Stimulated activated CD8-positive, alpha-beta memory T cell treated with anti-CD3 and anti-CD28 coated beads, Interleukin-15, amount 100 ng/mL, for 24 hours (primary cell): ENCODE data around the gene PHC3.

Experiments
- DNase-seq: peaks from one replicate; pipeline ENCODE4 v3.0.0-alpha.2; 2020; ENCODE audit warnings: low read depth

Gene PHC3

DNA sequence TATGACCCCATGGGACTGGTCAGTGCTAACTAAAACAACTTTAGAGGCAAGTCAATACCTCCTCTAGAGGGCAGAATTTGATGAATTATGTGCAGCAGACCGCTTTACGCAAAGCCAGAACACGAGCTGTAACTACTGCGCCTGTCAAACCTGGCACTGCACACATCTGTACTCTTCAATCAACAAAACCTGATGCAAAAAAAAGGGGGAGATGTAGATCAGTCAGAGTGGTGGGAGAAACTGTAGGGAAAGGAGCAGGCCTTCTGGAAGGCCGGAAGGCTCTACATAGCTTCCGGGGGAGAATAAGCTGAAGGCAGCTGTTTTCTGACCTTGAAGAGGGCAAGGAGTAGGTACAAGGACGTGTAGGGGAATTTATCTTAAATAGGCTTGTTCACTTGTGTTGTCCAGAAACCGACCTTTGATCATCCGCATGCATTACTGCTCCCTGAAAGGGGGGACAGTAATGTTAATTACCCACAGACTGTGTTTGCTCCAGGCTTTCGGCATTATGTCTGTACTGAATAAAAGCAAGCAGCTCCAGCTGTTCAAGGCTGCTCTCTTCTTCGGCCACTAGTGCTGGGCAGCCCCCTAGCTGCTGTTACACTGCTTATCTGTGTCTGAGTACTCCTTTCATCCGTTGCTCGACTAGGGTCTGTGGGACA is 102.8 kb downstream of the PHC3 start:
- no peak for DNase-seq

DNA sequence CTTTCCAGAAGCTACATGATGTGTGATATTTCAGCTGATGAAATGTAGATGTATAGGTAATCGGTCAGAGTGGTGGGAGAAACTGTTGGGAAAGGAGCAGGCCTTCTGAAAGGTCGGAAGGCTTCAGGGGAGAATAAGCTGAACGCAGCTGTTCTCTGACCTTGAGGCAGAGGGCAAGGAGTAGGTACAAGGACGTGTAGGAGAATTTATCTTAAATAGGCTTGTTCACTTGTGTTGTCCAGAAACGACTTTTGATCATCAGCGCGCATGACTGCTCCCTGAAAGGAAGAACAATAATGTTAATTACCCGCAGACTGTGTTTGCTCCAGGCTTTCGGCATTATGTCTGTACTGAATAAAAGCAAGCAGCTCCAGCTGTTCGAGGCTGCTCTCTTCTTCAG is 104.2 kb downstream of the PHC3 start:
- DNase-seq, result no peak

DNA sequence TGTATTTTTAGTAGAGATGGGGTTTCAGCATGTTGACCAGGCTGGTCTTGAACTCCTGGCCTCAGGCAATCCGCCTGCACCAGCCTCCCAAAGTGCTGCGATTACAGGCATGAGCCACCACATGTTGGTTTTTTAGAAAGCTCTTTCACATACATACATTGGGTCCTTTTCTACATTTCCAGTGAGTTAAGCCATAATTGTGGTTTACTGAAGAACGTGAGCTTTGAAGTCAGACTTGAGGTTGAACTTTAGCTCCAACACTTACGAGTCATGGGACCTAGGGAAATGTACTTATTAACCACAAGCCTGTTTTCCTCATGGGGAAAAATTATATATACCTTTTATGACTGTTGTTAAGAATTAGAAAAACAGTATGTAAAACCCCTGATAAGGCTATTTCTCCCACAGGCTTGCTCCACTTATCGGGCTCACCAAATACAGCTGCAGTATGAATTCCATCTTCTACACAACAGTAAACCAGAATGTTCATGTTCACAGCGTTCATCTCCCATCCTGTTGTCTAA is 104.8 kb downstream of the PHC3 start:
- no peak for DNase-seq

DNA sequence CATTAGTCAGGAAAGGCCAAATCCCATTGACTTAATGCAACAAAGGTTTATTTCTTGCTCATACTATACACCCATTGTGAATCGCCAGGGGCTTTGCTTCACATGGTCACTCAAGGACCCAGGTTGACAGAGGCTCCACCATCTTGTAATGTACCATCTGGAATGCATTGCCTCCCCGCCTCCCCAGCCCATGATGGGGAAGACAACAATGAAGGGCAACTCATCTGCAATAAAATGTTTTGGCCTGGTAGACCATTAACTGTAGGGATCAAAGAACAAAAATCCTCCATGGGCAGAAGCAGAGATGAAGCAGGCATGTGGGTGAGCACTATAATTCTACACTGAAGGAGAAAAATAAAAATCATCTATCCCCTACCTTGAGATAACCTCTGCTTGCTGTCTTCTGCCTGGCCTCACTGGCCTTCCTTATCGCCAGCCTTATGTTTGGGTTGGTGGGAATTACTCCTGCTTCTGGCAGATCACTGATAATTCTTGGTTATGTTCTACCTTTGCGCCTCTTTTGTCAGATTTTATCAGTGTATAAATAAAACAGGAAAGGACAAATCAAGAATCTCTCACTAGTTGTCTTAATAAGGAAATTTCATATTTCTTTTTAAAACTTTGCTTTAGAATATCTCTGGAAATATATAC is 106.0 kb downstream of the PHC3 start:
- DNase-seq, result no peak

DNA sequence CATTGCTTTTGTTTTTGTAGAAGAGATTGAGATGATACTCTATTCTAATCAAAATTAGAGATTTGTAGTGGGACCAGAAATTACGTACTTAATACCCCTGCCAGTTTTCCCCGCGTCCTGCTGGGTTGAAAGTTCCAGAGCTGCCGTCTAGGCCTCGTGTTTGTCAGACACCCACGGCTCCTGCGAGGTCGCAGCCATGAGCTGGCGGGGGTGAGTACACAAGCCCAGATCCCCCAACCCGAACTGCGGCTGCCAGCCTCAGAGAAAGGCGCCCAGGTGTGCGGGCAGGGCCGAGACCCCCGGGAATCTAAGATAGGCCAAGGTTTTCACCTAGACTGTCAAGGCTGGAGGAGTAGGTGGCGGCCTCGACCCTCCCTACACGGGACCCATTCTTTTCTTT is 117.4 kb downstream of the PHC3 start:
- DNase-seq, result no peak

DNA sequence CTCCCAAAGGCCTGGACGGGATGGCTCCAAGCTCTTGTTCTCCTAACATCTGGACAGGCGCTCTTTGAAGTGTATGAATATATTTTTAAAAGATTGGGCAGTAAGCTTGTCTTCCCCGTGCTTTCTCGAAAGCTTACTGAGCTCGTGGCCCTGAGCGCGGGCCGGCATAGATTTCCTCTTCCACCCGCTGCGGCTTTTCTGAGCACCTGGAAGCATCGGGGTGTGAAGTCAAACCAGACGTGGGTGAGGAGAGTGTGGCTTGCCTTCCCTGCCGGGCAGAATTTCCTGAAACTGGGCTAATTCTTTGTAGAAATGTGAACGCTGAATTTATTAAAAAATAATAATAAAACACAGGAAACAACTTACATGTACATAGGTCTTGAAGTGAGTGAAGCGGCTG is 117.8 kb downstream of the PHC3 start:
- DNase-seq, result no peak

DNA sequence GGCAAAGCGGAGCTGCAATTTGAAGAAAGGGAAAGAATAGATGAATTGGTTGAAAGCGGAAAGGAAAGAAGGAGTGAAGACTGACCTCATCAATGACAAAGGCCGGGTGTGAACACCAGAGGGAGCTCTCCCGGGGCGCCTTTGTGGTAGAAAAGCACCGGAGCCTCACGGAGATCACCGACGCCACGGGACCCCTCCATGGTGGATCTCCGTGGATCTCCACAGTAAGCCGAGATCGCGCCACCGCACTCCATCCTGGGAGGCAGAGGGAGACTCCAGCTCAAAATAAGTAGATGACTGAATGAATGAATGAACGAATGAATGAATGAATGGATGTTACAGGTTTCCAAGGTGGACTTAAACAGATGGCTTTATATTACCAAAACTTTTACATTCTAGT is 118.8 kb downstream of the PHC3 start:
- no peak for DNase-seq

DNA sequence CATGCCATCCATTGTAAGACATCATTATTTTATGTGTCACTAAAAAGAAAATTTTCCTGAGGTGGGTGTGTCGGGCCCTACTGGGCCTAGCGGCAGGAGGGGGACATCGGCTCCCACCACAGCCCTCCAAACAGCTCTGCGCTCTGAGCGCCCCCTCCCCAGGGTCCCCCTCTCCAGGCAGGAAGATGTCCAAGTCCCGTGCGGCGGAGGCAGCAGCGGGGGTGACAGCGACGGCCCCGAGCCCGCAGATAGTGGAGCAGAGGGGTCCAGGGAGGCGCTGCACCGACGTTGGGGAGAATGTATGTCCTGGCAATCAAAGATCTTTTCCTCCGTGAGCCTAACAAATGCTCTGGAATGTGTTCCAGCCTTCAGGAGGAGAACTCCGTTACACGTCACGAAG is 119.5 kb downstream of the PHC3 start:
- DNase-seq, result no peak

DNA sequence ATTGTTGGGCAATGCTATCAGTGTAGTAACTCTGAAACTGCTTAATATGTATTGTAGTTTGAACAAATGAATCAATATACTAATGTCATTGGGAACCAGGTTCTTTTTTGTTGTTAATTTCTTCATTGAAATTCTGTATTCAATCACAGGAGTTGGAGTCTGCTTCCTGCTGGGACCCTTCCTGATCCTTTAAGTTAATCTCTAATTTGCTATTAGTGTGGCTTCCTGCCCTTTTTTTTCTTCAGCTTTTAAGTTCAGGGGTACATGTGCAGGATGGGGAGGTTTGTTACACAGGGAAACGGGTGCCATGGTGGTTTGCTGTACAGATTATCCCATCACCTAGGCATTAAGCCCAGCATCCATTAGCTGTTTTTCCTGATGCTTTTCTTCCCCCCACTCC is 122.1 kb downstream of the PHC3 start:
- no peak for DNase-seq

DNA sequence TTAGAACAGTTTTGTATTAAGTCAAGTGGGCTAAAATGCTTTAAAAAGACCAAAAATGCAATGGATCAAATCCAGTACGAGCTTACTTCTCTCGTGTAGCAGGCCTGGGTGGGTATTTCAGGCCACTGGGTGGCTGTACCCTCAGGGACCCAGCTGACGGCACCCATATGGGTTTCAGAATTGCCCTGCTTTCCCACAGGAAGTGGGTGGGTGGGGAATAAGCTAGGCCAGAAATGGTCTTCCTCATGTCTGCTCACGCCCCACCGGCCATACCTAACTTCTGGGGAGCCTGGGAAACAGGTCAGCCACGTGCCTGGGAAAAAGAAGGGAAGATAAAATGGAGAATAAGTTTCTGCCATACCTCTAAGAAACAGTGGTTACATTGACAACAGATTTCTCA is 123.4 kb downstream of the PHC3 start:
- no peak for DNase-seq

DNA sequence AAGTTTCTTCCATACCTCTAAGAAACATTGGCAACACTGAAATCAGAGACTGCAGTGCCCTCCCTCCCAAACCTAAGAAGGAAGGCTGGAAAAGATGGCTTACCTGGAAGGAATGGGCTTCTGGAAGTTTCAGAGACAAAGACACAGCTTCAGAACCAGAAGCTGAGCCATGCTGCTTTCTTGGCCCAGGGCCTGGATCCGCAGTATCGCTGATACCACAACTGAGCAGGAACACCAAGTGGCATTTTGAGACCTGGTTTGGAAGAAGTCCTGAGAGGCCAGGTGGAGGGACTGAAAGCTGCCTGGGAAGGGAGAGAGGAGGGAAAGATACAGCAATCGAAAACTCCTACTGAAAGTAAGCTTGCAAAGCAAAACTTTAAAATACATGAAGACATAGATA is 124.0 kb downstream of the PHC3 start:
- no peak for DNase-seq

DNA sequence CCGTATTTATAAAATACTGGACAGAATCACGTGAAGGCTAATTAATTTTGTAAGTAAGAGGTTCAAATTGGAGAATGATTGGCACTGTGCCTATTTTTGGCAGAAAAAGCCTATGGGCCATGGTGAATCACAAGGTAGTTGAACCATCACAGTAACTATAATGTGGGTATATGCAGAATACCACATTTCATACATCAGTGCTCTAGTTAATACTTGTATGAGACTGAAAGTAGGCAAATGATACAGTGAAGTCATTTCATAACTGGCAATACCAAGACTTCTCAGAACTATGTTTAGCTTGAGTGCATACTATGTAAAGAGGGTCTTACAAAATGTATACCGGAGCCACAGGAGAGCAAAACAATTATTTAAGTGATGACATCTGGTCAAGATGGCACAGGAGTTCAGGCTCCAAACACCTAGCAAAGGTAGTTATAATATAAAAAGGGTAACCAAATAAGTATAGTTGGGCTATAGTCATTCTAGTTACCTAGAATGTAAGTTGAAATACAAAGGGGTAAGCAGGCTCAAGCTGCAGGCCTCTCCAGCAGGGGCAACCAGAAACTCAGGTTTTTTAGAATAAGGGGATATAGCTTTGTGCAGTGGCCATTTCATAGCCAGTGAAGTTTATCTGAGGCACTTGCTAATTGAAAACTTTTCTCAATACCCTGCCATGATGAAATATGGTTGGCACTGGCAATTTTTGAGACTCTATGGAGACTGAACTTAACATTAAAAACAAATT is 124.7 kb downstream of the PHC3 start:
- no peak for DNase-seq

DNA sequence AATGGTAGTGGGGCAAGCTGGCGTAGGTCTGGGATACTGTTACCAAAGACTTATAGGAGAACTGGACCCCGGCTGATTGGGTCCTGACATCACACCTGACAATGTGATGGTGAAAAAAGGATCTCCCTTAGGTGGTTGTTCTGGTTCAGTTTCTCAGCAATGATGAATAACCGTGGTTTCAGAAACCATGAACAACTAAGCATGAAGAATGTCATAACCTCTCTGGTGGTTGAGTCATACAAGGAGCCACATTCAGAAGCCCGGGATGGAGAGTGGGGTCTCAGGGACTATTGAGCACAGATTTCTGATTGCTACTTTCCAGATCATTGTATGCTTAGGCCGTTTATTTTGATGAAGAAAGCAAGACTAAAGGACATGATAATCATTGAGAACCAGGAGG is 126.3 kb downstream of the PHC3 start:
- DNase-seq, result no peak

DNA sequence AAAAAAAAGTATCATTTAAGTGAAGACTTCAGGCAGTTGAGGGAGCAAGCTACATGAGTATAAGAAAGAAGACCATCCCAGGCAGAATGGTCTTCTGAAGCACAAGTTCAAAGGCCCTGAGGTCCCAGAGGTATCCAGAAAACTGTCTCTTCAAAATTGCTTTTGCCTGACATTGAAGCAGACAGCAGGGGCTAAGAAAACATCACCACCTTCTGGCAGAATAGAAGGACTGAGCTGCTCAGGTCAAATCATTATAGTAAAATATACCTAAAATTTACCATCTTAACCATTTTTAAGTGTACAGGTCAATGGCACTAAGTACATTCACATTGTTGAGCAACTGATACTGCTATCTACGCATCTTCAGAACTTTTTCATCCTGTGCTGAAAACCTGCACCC is 127.3 kb downstream of the PHC3 start:
- DNase-seq, result no peak

DNA sequence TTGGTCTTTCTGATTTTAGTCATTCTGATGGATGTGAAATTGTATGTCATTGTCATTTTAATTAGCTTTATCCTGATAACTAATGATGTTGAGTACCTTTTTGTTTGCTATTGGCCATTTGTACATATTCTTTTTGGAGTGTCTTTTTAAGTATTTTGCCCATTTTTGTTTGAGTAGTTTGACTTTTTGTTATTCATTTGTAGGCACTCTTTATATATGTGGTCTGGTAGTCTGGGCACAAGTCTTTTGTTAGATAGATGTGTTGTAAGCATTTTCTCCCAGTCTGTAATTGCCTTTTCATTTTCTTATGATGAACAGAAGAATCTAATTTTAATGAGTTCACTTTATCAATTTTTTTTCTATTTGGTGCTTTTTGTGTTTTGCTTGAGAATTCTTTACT is 129.1 kb downstream of the PHC3 start:
- no peak for DNase-seq

DNA sequence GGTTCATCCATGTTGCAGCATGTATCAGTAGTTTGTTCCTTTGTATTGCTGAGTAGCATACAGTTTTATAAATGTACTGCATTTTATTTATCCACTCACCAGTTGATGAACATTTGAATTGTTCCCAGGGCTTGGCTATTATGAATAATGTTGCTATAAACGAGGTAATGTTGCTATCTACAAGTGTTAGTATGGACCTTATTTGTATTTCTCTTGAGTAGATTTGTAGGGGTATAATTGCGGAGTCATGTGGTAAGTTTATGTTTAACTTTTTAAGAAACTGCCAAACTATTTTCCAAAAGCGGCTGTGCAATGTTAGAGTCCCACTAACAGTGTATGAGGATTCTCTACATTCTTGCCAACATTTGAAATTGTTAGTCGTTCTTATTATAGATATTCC is 130.8 kb downstream of the PHC3 start:
- DNase-seq, result no peak

DNA sequence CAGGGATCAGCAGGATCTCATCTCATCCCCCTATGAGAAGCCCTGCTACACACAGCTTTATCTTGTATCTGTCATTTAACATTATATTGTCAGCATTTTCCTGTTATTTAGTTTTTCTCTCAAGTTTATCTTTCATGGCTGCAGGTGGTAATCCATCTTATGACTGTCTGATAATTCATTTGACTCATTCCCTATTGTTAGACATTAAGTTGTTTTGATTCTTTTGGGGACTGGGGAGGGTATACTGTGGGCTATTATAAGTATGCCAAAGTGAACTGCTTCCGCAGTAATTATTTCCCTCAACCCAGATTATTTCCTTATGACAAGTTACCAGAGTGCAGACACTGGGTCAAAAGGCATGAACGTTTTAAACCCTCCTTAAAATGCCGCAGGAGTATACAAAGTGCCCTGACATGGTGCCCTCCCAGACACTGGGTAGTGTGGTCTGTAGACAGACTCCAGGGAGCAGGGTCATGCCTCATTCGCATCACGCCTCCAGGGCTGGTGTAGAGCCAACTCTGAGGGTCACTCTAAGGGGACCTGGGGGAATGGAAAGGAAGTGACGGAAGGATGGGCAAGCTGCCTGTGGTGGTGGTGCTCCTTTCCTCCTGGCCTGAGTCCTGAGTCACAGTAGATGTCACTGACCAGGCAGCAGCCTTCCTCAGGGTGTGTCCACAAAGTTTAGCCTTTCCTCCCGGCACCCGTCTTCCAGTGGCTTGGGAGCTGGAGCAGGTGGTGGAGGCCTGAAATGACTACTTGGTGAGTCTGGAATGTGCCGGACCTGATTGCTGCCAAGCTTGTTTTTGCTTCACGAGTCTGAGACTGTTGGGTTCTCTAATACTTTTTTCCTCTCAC is 132.2 kb downstream of the PHC3 start:
- DNase-seq, result no peak

DNA sequence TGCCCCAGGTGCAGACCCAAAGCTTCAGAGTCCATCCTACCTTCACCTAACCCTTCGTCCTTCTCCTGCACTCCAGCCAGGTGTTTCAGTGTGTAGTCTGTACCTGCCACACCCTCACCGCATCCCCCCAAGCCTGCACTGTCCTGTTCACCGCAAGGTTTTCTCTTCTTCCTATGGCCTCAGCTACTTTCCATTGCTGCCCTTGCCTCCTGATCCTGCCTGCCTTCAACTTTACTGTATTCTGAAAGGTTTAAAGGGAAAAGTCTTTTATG is 134.5 kb downstream of the PHC3 start:
- DNase-seq, result no peak

DNA sequence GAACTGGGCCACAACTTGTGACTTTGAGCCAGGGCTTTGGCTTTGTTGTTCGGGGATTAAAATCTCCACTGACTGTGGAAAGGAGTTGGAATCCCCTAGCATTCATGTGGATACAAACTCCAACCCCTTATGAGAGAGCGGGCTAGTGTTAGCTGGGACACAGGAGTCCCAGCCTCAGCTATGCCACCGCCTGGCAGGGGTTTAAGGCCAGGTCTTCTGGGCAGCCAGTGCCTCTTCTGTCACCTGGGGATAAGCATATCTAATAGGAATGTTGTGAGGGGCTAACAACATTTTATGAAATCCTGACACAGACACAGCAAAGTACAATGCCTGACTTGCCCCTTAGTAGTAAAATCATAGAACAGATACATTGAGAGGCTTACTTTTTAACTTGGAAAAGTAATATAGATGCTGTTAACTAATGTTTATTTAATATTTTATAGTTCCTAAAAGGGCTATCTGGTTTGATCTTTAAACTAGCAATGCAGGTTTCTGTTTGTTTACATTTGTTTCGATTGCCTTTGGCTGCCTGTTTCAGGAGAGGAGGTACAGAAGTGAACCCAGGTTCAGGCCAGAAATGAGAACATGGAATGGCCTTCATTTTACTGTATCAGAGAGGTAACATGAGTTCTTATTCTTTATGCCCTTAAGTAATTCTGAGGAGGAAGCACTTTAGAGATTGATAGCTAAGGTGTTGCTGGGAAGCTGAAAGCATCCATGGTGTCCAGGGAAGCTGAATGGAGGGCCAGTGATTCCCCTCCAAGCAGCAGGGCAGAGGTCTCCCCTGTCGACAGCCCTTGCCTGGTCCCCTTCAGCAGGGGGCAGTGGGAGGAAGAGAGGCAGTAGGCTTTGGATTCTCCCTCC is 135.0 kb downstream of the PHC3 start:
- DNase-seq, result no peak

DNA sequence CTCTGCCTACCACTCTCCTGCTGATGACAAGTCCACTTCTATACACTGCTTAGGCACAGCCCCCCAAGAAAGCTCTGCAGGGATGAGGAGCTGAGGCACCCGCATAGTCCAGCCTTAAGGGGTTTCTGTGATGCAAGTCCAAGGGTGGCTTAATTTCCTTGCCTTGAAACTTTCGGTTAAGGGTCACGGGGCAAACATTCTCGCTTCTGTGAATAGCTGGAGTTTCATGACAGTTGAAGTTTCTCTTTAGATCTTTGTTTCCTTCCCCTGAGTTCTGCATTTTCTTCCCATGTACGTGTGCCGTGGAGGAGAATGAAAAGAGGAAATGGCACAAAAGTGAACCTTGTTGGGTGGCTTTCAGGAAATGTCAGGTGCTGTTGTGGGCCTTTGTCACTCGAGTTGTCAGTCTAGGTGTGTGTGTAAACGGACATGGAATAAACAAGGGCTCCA is 136.7 kb downstream of the PHC3 start:
- DNase-seq, result no peak

DNA sequence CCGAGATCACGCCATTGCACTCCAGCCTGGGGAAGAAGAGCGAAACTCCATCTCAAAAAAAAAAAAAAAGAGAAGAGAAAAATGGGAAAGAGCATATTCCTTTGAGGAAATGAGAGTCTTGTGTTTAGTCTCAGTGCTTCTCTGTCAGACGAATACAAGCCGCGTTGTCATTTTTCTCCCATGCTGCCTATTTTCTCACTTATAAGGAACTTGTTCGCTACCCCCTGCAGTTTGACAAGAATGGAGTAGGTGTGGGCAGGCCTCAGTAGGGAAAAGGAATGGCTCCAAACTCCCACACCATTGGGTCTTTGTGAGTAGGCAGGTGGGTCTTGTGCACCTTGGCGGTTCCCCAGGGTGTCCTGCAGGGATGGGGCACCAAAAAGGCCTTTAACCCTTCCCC is 137.3 kb downstream of the PHC3 start:
- no peak for DNase-seq

DNA sequence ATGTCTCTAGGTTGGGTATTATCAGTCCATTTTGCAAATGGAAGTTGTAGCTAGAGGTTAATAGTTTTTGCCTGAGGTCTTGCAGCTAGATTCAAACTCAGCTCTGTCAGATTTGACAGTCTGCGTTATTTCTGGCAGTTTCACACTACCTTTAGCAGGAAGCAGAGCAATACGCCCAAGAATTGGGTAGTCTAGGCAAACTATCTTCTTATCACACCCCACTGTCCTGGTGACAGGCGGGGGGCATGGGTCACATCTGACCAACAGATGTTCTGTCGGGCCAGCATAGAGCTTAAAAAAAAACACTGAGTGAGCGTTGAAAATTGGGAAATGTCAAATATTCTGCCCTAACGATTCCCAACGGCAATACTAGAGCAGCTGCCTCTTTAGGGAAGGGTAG is 138.0 kb downstream of the PHC3 start:
- DNase-seq, result no peak
